Kidney epithelial cell (primary cell): ENCODE data around the gene NBAS. TPM values are rescaled to one million over a fixed set of nuclear protein-coding genes. Genes with fewer than 3 reads are reported as not detected.

ENCODE experiments used
- DNase-seq: peaks from one replicate; pipeline ENCODE4 v3.0.0-alpha.2; 2010; ENCODE audit warnings: low read depth
- H3K27me3 ChIP-seq: 2 replicates; pipeline ENCODE4 v1.6.0; 2011; ENCODE audit warnings: low read length; ENCODE audit not compliant: control insufficient read depth, insufficient read depth
- H3K36me3 ChIP-seq: 2 replicates; pipeline ENCODE4 v1.5.1; 2011; ENCODE audit warnings: low read length; ENCODE audit not compliant: control insufficient read depth, insufficient read depth
- H3K4me3 ChIP-seq: 2 replicates; pipeline ENCODE4 v1.5.1; 2011; ENCODE audit warnings: low read depth, mild to moderate bottlenecking, control low read depth, low read length
- total RNA-seq: library from RNA; depleted of rRNA; stranded (reverse); fragments of >200 nt; gene quantifications from 2 replicates; pipeline ENCODE4 v1.2.3, GENCODE V29; 2015
- TF ChIP-seq, protein P1 (sequence below): IDR thresholded peaks from 2 replicates; pipeline ENCODE4 v1.5.1; 2011; ENCODE audit warnings: mild to moderate bottlenecking, moderate library complexity, low read length, control low read depth, inconsistent platforms; ENCODE audit not compliant: insufficient read depth, poor library complexity, severe bottlenecking

Gene NBAS
- total RNA-seq: 60.3 and 67.0 TPM in 2 replicates

DNA sequence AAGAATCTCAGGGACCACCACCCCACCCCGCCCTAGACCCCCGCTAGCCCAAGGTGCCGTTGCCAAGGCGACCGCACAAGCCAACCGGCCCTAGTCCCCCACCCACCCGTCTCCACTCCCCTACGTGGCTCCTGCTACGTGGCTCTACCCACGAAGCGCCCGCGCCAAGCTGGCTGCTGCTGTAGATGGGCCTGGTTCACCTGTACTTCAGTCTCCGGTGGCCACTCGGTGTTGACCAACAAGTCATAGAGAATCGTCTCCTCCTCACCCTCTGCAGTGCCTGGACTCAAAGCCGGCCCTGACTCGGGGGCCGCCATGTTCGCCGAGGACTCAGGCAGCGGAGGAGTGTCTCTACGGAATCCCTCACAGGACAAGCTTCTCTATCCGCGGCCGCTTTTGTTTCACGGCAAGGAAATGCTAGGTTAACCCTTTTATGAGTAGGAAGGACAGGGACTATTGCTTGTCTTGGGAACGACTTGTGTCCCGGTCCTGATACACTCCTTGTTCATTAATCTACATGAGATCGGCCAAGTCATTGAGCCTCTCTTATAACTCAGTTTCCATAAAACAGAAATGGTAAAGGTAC lies at the start of gene NBAS:
Gene NBAS, minus strand, starts transcription at position 347 of the 586 bp plus-strand sequence. Its CDS starts 30 bp downstream, at position 317.
- peak; percentile 58 for DNase-seq
- Histone ChIP-seq H3K4me3 (peak within 1 kb of the TSS; percentile 75), H3K36me3 (no peaks in the 10 kb centered on the region), H3K27me3 (no peaks in the 10 kb centered on the region)
- TF ChIP-seq, protein P1, sequence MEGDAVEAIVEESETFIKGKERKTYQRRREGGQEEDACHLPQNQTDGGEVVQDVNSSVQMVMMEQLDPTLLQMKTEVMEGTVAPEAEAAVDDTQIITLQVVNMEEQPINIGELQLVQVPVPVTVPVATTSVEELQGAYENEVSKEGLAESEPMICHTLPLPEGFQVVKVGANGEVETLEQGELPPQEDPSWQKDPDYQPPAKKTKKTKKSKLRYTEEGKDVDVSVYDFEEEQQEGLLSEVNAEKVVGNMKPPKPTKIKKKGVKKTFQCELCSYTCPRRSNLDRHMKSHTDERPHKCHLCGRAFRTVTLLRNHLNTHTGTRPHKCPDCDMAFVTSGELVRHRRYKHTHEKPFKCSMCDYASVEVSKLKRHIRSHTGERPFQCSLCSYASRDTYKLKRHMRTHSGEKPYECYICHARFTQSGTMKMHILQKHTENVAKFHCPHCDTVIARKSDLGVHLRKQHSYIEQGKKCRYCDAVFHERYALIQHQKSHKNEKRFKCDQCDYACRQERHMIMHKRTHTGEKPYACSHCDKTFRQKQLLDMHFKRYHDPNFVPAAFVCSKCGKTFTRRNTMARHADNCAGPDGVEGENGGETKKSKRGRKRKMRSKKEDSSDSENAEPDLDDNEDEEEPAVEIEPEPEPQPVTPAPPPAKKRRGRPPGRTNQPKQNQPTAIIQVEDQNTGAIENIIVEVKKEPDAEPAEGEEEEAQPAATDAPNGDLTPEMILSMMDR: no peak

GRCh38 chr2:15610430-15610952 lies 49.4 kb upstream of the NBAS start:
- TF ChIP-seq, protein P1: no peak
- Histone ChIP-seq H3K36me3 (no peaks in the 10 kb centered on the region), H3K27me3 (no peaks in the 10 kb centered on the region), H3K4me3 (no peak overlapping the region)
- DNase-seq: no peak

DNA sequence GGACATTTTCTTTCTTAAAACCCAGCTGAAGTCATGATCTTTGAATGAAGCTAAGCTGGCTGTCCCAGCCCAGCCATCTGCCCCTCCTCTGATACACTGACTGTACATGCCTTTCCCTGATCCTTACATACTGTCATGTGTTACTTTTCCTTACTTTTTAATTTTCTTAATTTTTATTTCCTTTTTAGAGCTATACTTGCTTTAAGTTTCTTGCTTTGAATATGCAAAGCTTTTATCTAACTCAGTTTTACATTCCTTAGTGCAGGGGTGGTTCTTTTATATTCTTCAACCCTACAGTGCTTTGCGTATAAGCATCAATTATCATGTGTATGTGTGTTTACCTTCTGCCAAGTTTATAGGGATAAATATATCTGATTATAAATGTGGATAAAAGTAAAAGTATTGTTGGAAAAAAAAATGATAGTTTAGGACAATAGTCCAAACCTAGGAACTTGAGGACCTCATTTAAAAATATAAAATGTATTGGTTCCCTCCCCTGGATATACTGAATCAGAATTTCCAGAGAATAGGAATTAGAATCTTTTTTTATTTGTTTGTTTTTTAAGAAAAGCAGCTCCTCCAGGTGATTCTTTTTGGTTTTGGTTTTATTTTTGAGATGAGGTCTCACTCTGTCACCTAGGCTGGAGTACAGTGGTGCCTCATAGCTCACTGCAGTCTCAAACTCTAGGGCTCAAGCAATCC lies 48.4 kb upstream of the NBAS start:
- TF ChIP-seq, protein P1: no peak
- no peaks in the 10 kb centered on the region for H3K27me3 ChIP-seq
- no peak overlapping the region for H3K4me3 ChIP-seq
- no peak for DNase-seq
- H3K36me3 ChIP-seq: peaks cover 2% of the 10 kb centered on the region

GRCh38 chr2:15608392-15608761 lies 47.2 kb upstream of the NBAS start:
- TF ChIP-seq, protein P1: no peak
- DNase-seq: no peak
- Histone ChIP-seq H3K27me3 (no peaks in the 10 kb centered on the region), H3K4me3 (no peak overlapping the region), H3K36me3 (peaks cover 2% of the 10 kb centered on the region)

- peaks cover 2% of the 10 kb centered on the region for H3K36me3 ChIP-seq
Measured at GRCh38 chr2:15607709-15608391, 46.7 kb upstream of the NBAS start.

More at GRCh38 chr2:15607709-15608391, 46.7 kb upstream of the NBAS start:
- TF ChIP-seq, protein P1: no peak
- Histone ChIP-seq H3K27me3 (no peaks in the 10 kb centered on the region), H3K4me3 (no peak overlapping the region)
- DNase-seq: no peak
